K562 (cell line): ENCODE results near the gene ATXN10. TPM values are rescaled to one million over a fixed set of nuclear protein-coding genes. Genes with fewer than 3 reads are reported as not detected.

Experiments
- ATAC-seq: fragments of 200-7000 bp; cut with Tn5 transposase; 3 replicates; pipeline ENCODE4 v1.9.1; 2020; ENCODE audit warnings: moderate library complexity
- BruUV-seq: library from RNA; stranded (reverse); fragments of 400-500 nt; replicated peaks from 2 replicates; lab custom pipeline; 2021; lab: Mats Ljungman, UMichigan
- CTCF ChIA-PET: fragments of 300-600 bp; formaldehyde crosslinking; extraction: SDS; loops from one replicate; lab custom pipeline; 2021; ENCODE audit warnings: low intra/inter-chr PET ratio; lab: Yijun Ruan, JAX
- POLR2A ChIA-PET: fragments of 300-600, 350-650 bp; sonication (Branson Sonifier 250); formaldehyde crosslinking; extraction: SDS; loops from one replicate; lab custom pipeline; 2021; ENCODE audit warnings: antibody characterized with exemption, inconsistent platforms; lab: Yijun Ruan, JAX
- DNase-seq, 4 experiments: peaks; one replicate each; pipeline versions ENCODE4 v3.0.0 to v3.0.0-alpha.2; 2011 to 2018; ENCODE audit warnings: low spot score in 3 of 4, mixed read lengths in 3 of 4; ENCODE audit errors: extremely low read depth in 1 of 4
- FAIRE-seq: peaks from 2 replicates; lab custom pipeline; 2011; peaks lifted over from hg19 to GRCh38; lab: Jason Lieb, UNC
- H2AFZ ChIP-seq: 2 replicates; pipeline ENCODE4 v1.6.0; 2011; ENCODE audit warnings: low read depth, low read length, control low read depth, inconsistent platforms
- H3K27ac ChIP-seq: fragments of 200-600 bp; 3 replicates; pipeline ENCODE4 v1.8.0; 2011; ENCODE audit warnings: low read depth, mild to moderate bottlenecking, control low read depth, inconsistent platforms, low read length, moderate library complexity, mixed read lengths; ENCODE audit errors: extremely low read depth
- H3K27me3 ChIP-seq, 2 experiments: fragments of 300-600 bp in 1 of 2; 2 replicates in 1 of 2; 3 replicates in 1 of 2; pipeline versions ENCODE4 v1.6.0 to v1.8.0; 2011; ENCODE audit warnings: inconsistent platforms in 2 of 2, low read length in 2 of 2, mild to moderate bottlenecking in 1 of 2, mixed read lengths in 1 of 2, moderate library complexity in 1 of 2; ENCODE audit not compliant: control insufficient read depth in 2 of 2, insufficient read depth in 2 of 2
- H3K36me3 ChIP-seq: fragments of 300-600 bp; 3 replicates; pipeline ENCODE4 v1.8.0; 2011; ENCODE audit warnings: mild to moderate bottlenecking, low read length, inconsistent platforms; ENCODE audit not compliant: control insufficient read depth, insufficient read depth
- H3K4me1 ChIP-seq, 2 experiments: fragments of 200-600 bp in 1 of 2; replicated peaks in 1 of 2; 2 replicates in 1 of 2; 3 replicates in 1 of 2; pipeline versions ENCODE4 v1.5.1 to v1.8.0; 2011; ENCODE audit warnings: inconsistent platforms in 2 of 2, low read length in 2 of 2, mild to moderate bottlenecking in 1 of 2, mixed read lengths in 1 of 2, moderate library complexity in 1 of 2; ENCODE audit not compliant: control insufficient read depth in 2 of 2, insufficient read depth in 2 of 2
- H3K4me2 ChIP-seq: 2 replicates; pipeline ENCODE4 v1.6.1; 2011; ENCODE audit warnings: low read length, control low read depth, inconsistent platforms, mixed read lengths; ENCODE audit not compliant: insufficient read depth
- H3K4me3 ChIP-seq: fragments of 200-600 bp; sonication (generic), shearing (Covaris generic); 2 replicates; pipeline ENCODE4 v1.5.1; 2016; ENCODE audit warnings: control low read depth, inconsistent platforms
- H3K79me2 ChIP-seq: fragments of 200-600 bp; 3 replicates; pipeline ENCODE4 v1.8.0; 2011; ENCODE audit warnings: low read length, inconsistent platforms; ENCODE audit not compliant: control insufficient read depth, insufficient read depth
- H3K9ac ChIP-seq, 2 experiments: 2 replicates each; pipeline versions ENCODE4 v1.6.0 to v1.6.1; 2011; ENCODE audit warnings: low read depth in 2 of 2, low read length in 2 of 2, control low read depth in 1 of 2, inconsistent platforms in 1 of 2, mild to moderate bottlenecking in 1 of 2, mixed read lengths in 1 of 2; ENCODE audit not compliant: insufficient read depth in 1 of 2
- H3K9me1 ChIP-seq: one replicate; pipeline ENCODE4 v1.6.0; 2011; ENCODE audit warnings: inconsistent platforms, mild to moderate bottlenecking, low read length, moderate library complexity; ENCODE audit not compliant: control insufficient read depth, insufficient read depth
- H3K9me3 ChIP-seq: replicated peaks from 2 replicates; pipeline ENCODE4 v1.5.1; 2011; ENCODE audit warnings: low read depth, low read length, inconsistent platforms; ENCODE audit not compliant: control insufficient read depth, insufficient read depth
- H4K20me1 ChIP-seq: replicated peaks from 2 replicates; pipeline ENCODE4 v1.6.1; 2011; ENCODE audit warnings: low read length, inconsistent platforms, mixed read lengths; ENCODE audit not compliant: control insufficient read depth, insufficient read depth
- ARID1B ChIP-seq: fragments of 450-650 bp; IDR thresholded peaks from 2 replicates; pipeline ENCODE4 v1.6.1; 2016; ENCODE audit warnings: antibody characterized with exemption, mild to moderate bottlenecking, inconsistent platforms
- BHLHE40 ChIP-seq: IDR thresholded peaks from 2 replicates; pipeline ENCODE4 v1.6.1; 2011; ENCODE audit warnings: low read length, improper control_type of control experiment
- CBFA2T3 ChIP-seq: fragments of 450-650 bp; IDR thresholded peaks from 2 replicates; pipeline ENCODE4 v1.6.1; 2017
- CEBPB ChIP-seq: fragments of 450-650 bp; IDR thresholded peaks from 2 replicates; pipeline ENCODE4 v1.6.1; 2016; ENCODE audit warnings: missing genetic modification characterization, missing compliant biosample characterization
- CEBPG ChIP-seq, 3 experiments: fragments of 200-800 bp in 1 of 3; sonication (Bioruptor generic) in 1 of 3; sonication (generic) in 1 of 3; formaldehyde crosslinking in 1 of 3; IDR thresholded peaks in 2 of 3; conservative IDR thresholded peaks in 1 of 3; 2 replicates each; pipeline versions ENCODE4 v1.6.1 to v1.8.0; 2016 to 2022; ENCODE audit warnings: missing compliant biosample characterization in 2 of 3, missing genetic modification characterization in 2 of 3, mild to moderate bottlenecking in 1 of 3, missing genetic modification reagents in 1 of 3
- CXXC5 ChIP-seq: fragments of 250-450 bp; sonication (Bioruptor Pico); IDR thresholded peaks from 2 replicates; pipeline ENCODE4 v1.8.0; 2022; ENCODE audit warnings: inconsistent platforms, mild to moderate bottlenecking, moderate library complexity
- NCOA2 ChIP-seq, 2 experiments: fragments of 450-650 bp; IDR thresholded peaks; 2 replicates each; pipeline ENCODE4 v1.6.1; 2018; ENCODE audit warnings: mild to moderate bottlenecking in 2 of 2, moderate library complexity in 1 of 2; ENCODE audit not compliant: partially characterized antibody in 2 of 2
- SRSF9 ChIP-seq: fragments of 200-400 bp; formaldehyde crosslinking; IDR thresholded peaks from 2 replicates; pipeline ENCODE4 v1.6.1; 2017; ENCODE audit warnings: low read depth, low read length, borderline replicate concordance
- TAL1 ChIP-seq: fragments of 450-650 bp; IDR thresholded peaks from 2 replicates; pipeline ENCODE4 v1.6.1; 2016; ENCODE audit warnings: mild to moderate bottlenecking
- TCF3 ChIP-seq: sonication (generic); formaldehyde crosslinking; IDR thresholded peaks from 2 replicates; pipeline ENCODE4 v1.4.0; 2020; ENCODE audit warnings: mild to moderate bottlenecking, missing genetic modification reagents
- TEAD4 ChIP-seq, 2 experiments: sonication (generic) in 1 of 2; formaldehyde crosslinking in 1 of 2; IDR thresholded peaks; 2 replicates each; pipeline versions ENCODE4 v1.6.1 to v1.8.0; 2012 to 2022; ENCODE audit warnings: borderline replicate concordance in 1 of 2, inconsistent platforms in 1 of 2, low read length in 1 of 2, mild to moderate bottlenecking in 1 of 2, missing genetic modification reagents in 1 of 2
- WGBS: fragments of 100-300 bp; shearing (Covaris generic); methylation state at CpG from one replicate; pipeline ENCODE4 v1.1.6; 2016; ENCODE audit warnings: low coverage, mixed read lengths; ENCODE audit not compliant: insufficient coverage; ENCODE audit errors: missing lambda C conversion rate; 5-methylcytosine and 5-hydroxymethylcytosine counted together
- in situ Hi-C: fragments of 300-500 bp; cut with MboI; formaldehyde crosslinking; loops from 4 replicates; pipeline ENCODE4 v1.15.0; 2018; ENCODE audit warnings: inconsistent platforms, mixed read lengths
- intact Hi-C: fragments of 100-400 bp; cut with micrococcal nuclease; formaldehyde crosslinking; loops from 2 replicates; pipeline ENCODE4 v1.14.2; 2022
- polyA plus RNA-seq, 8 experiments: library from polyadenylated mRNA; depleted of rRNA in 4 of 8; stranded (reverse) in 5 of 8; unstranded in 3 of 8; fragments of >200 nt; fragmentation: Nextera tagmentation in 2 of 8; fragmentation: Illumina TruSeq in 1 of 8; extraction: Ambion mirVana in 2 of 8; extraction: Trizol in 1 of 8; gene quantifications; 2 replicates each; pipeline versions ENCODE4 v1.2.1 to v1.2.3, GENCODE V29; 2011 to 2014; ENCODE audit warnings: inconsistent platforms in 1 of 8, missing spikeins in 1 of 8
- total RNA-seq, 7 experiments: library from RNA; depleted of rRNA in 6 of 7; stranded (reverse); fragments of >200 nt in 6 of 7; fragmentation: Illumina TruSeq in 2 of 7; extraction: Trizol in 2 of 7; gene quantifications; 2 replicates each; pipeline versions ENCODE4 v1.2.1 to v1.2.3, GENCODE V29; 2011 to 2021; ENCODE audit warnings: low replicate concordance in 1 of 7

ATXN10 gene
- total and polyA plus RNA-seq, 9 of the 15 experiments (the other 6 are each of a cell fraction or from before 2014, with no cell fraction given), result 11.5 to 190 (median 33.6) TPM

DNA sequence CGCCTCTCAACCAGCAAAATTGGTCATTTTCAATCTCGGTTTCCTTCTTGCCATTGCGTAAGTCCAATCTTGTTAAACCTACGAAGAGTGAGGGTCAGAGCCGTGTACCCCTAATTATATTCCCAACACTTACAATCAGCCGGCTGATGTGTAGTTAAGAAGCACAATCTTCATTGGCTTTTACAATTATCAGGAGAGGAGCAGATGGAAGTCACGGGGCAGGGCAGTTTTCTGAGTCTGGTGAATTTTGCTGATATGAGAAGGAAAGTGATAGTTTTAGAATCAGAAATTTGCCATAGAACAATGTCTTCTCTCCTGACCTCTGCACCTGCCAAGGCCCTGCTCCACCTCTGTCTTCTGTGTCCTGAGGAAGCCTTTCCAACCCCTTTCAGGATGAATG, 35.0 kb upstream of the ATXN10 start:
- H3K79me2 ChIP-seq, result no peaks in the 10 kb centered on the region
- H3K4me2 ChIP-seq, result no peak overlapping the region; the same call in 1 of the 2 replicates
- no TSS peak for BruUV-seq
- no peaks in the 10 kb centered on the region for H3K9me1 ChIP-seq
- peaks cover 6 to 44% of the 10 kb centered on the region in 2 experiments; a peak in 2 of 5 replicates for H3K27me3 ChIP-seq
- H3K4me3 ChIP-seq, result no peak overlapping the region
- ChIA-PET CTCF (no interaction called here), POLR2A (no interaction called here)
- DNase-seq (no peak), FAIRE-seq (no peak), ATAC-seq (no peak)
- WGBS, result 4% methylated on average over 7 of the region's 7 CpGs
- H3K9ac ChIP-seq, result no peak overlapping the region
- no peaks in the 10 kb centered on the region for H4K20me1 ChIP-seq
- no peak for TF ChIP-seq CEBPG (CRISPR knock-in tag; IDR thresholded peaks at IDR 0.05)
- TF ChIP-seq CEBPG (tag; conservative IDR thresholded peaks at IDR 0.05 in 1 of 2, IDR thresholded peaks at IDR 0.05 in 1 of 2), result 0 out of 4 replicates have a peak, but pooled peaks of 1 of the 2 experiments have one; percentile 7
- TF ChIP-seq TCF3 (CRISPR knock-in tag), result 0 out of 2 replicates have a peak, but pooled peaks have one; percentile 17
- peak; percentile 17; the same call in 1 of the 2 replicates for TF ChIP-seq BHLHE40
- no peak for TF ChIP-seq NCOA2 (IDR thresholded peaks at IDR 0.05; ENCODE audit: partially characterized antibody in 2 of 2)
- TF ChIP-seq TAL1, result peak; percentile 61
- 0 out of 2 replicates have a peak, but pooled peaks have one; percentile 26 for TF ChIP-seq CXXC5 (CRISPR knock-in tag)
- TF ChIP-seq TEAD4 (IDR thresholded peaks at IDR 0.05; ENCODE audit: low read length), result peak; percentile 22; the same call in 1 of the 2 replicates
- TF ChIP-seq TEAD4 (CRISPR knock-in tag; IDR thresholded peaks at IDR 0.05; ENCODE audit: borderline replicate concordance), result no peak
- TF ChIP-seq SRSF9, result no peak
- TF ChIP-seq ARID1B, result peak; percentile 58
- peak; percentile 44; the same call in 1 of the 2 replicates for TF ChIP-seq CBFA2T3
- peak; percentile 66 for TF ChIP-seq CEBPB (tag)
- intact Hi-C loops (no loop called here), in situ Hi-C loops (no loop called here)
- H3K36me3 ChIP-seq, result no peaks in the 10 kb centered on the region
- no peak overlapping the region for H2AFZ ChIP-seq
- H3K4me1 ChIP-seq, result peaks cover 13 to 20% of the 10 kb centered on the region in 2 experiments
- H3K27ac ChIP-seq, result no peak overlapping the region
- no peaks in the 10 kb centered on the region for H3K9me3 ChIP-seq
